Stimulated activated CD4-positive, alpha-beta T cell treated with anti-CD3 and anti-CD28 coated beads, Interleukin-4, amount 100 ng/mL, for 48 hours (primary cell): Measurements from ENCODE around the gene STRA6.
A peak's percentile ranks its signal among the peaks of the same experiment; 100 is the strongest.

Experiments used
- DNase-seq, 2 donors: peaks; one replicate each; pipeline ENCODE4 v3.0.0-alpha.2; 2020; ENCODE audit warnings: low read depth in 2 of 2

Gene STRA6

GRCh38 chr15:74207652-74208440 lies 5.3 kb upstream of the STRA6 start:
- DNase-seq: no peak

GRCh38 chr15:74206801-74207281 lies 4.3 kb upstream of the STRA6 start:
- no peak for DNase-seq

DNA sequence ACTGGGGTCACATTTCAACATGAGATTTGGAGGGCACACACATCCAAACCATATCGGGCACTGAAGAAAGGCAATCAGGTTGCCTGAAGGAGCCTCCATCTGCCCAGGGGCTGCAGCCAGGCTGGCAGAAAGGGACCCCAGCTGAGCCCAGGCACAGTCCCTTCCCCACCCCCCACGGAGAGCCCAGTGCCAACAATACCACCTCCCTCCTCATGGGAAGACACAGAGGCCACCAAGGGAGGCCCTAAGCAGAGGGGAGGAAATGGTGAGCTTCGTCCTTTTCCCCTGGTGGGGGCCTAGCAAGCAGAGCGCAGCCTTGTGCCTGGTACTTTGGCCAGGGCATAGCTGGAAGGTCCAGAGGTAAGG lies 3.0 kb upstream of the STRA6 start:
- DNase-seq: no peak

- DNase-seq: no peak
Measured at GRCh38 chr15:74203914-74204431, 1.4 kb upstream of the STRA6 start.

DNA sequence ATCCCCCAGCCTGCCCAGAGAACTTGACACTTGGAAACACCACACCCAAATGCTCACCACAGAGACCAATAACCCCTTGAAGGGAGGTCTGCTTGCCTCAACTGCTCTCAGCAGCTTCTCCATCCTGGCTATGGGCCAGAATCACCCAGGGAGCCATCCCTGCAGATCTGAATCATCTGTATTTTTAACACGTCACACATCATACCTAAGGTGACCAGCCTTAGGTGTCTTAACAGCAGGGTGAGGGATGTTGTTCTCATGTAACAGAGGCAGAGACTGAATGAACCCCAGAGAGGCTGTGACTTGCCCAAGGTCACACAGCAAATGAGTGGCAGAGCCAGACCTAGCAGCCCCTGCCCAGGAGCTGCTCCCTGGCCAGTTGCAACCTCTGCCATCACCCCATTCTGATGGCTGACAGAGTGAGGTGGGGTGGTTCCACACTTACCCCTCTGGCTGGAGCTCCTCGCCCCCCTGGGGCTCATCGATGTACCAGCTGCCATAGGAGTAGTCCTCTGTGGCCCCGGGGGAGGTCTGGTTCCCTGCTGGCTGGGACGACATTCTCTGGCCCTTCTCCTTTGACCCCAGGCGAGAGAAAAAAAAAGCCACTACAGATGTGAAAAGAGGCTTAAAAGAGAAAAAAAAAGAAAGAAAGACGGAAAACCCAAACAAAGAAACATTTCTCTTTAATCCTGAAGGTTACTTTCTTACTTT lies 722 bp downstream of the STRA6 start:
- DNase-seq: no peak

GRCh38 chr15:74200871-74201419 lies 1.6 kb downstream of the STRA6 start:
- DNase-seq: no peak

DNA sequence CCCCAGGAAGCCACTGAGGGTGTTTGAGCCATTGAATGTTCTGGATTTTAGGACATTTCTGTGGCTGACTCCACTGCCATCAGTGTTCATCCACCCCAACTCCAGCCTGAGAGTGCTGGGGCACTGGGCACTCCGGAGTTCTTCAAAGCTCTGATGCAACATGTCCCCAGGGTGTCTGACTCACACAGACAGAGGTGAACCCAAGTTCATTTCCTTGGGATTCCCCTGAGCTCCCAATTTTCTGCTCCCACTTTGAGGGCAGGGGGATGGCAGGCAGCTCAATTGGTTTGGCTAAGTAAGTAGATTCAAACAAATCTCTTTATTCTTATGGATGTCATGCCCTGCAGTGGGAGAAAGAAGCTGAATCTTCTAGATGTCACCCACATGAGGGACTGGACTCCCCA lies 2.2 kb downstream of the STRA6 start:
- DNase-seq: no peak

- no peak for DNase-seq
Measured at GRCh38 chr15:74199297-74199652, 3.3 kb downstream of the STRA6 start.

DNA sequence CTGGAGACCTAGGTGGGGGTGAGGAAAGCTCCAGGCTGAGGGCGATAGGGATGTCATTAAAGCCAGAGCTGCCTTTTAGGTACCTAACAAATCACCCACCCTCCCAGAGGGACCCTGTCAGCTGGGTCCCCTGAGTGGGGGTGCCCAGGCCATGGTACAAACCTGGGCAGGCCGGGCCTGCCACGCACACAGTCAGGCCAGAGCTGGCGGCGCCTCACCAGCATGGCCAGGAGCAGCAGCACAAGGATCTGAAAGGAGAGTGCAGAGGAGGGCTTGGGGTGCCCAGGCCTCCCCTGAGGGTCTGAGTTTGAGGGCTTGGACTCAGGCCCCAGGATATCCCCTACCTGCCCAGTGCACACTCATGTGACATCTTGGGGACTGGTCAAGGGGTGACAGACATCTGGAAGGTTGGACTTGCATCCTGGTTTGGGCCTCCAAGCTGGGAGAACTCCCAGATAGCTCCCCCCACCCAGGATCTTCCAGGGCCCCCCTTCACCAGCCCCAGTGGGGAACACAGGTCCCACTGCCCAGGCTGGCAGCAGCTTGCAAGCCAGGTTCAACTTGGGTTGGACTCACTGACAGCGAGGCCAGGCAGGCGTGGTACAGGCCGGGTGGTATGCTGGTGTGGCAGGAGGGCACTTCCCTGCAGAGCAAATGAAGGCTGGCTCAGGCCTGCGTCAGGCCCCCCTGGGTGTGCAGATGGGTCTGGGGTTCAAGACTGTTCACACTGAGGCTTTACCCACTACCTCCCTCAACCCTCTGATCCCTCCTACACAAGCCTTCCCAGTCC lies 5.2 kb downstream of the STRA6 start:
- DNase-seq: no peak

GRCh38 chr15:74196175-74196574 lies 6.4 kb downstream of the STRA6 start:
- no peak for DNase-seq

- DNase-seq: no peak
Measured at GRCh38 chr15:74194572-74195559, 7.7 kb downstream of the STRA6 start.

DNA sequence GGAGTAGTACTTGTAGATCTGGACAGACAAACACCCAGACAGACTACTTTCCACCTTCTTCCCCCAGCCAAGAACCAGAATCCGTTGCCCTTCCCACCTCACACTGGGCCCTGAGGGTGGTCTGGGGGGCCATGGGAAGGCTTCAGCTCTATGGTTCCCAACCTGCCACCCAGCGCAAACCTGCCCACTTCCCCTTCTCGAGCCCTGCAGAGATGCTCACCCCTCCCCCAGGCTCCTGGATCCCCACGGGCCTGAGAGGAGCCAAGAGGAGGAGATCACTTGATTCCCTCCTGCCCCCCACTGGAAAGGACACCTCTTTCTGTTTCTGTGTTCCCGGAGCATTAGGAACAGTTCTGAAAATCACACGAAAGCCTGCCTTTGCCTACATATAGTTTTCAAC lies 8.7 kb downstream of the STRA6 start:
- DNase-seq: no peak

- DNase-seq: no peak
Measured at GRCh38 chr15:74193299-74193718, 9.3 kb downstream of the STRA6 start.

DNA sequence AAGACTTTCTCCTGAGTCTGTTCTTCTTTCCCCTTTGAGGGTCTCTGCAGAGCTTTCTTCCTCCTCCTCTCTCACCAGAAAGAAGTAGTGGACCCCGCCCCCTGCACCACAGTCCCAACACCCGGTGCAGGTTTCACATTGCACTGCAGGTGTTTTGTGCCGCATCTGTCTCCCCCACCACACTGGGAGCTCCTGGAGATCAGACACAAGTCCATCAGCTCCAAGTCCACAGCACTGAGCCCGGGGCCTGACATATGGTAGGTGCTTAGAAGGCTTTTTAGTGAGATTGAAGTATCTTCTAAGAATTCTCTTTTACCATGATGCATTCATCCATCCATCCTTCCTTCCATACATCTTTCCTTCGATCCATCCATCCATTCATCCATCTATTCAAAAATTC lies 9.8 kb downstream of the STRA6 start:
- no peak for DNase-seq

DNA sequence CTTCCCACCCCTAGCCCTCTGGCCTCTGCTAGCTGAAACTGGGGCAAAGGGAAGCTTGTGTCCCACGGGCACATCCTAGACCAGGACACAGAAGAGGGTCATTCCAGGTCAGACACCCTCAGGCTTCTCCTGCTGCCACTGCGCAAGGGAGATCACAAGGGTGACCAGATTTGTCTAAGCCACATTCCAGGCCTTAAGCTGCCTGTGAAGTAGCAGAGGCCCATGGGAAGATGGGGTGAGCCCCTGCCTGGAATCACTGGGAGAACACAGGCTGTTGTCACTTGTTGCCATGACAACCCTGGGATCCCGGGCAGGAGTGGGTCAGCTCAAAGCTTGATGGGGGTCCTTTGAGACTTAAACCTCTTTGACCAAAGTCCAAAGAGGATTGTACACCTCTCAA lies 10.8 kb downstream of the STRA6 start:
- no peak for DNase-seq

DNA sequence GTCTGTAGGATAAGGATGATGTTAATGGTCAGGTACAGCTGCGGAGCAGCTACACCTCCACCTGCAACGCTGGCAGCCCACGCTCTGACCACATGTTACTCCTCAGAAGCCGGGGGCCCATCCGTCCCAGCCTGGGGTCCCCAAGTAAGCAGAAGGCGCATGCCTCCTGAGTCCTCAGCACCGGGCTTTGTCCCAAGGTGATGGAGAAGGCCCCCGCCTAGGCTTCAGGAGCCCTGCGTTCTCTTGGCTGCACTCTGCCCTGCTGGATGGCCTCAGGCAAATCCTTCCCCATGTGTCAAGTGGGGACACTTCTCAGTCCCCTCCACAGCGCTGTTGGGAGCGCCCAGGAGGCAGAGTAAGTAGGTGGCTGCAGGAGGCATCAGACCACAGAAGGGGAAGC lies 14.4 kb downstream of the STRA6 start:
- DNase-seq: no peak

DNA sequence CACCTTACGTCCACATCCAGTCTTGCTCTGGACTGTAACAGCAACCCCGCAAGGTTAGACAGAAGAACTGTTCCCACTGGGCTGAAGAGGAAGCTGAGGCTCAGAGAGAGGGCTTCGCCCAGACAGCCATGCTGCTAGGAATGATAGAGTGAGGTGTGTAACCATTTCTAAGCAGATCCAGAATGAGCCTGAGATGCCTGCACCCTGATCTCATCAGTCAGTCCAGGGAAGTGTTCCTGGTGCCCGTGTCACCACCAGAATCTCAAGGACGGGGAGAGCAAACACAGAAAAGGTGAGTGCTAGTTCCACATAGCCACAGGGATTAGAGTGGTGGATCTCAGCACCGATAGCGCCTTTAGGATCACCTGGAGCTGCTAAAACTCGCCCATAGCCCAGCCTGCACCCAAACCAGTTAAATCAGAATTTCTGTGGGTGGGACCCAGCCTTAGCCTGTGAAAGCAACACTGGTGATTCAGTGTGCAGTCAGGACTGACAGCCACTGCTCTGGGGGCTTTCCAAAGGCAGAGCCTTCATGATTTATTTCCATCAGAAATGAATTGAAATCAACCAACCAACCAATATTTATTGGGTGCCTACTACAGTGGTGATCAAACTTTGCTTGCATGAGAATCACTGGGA lies 16.8 kb downstream of the STRA6 start:
- DNase-seq: peak in 1 of 2 donors; percentile 11

- no peak for DNase-seq
Measured at GRCh38 chr15:74184582-74185091, 17.9 kb downstream of the STRA6 start.

GRCh38 chr15:74182131-74182530 lies 20.5 kb downstream of the STRA6 start:
- DNase-seq: no peak
